Adrenal gland (tissue), 5 donors: Measurements from ENCODE around the gene TNFRSF6B.

ENCODE experiments used
- CTCF ChIP-seq, 6 experiments: fragments of 450-650 bp in 4 of 6; fragments of 200-600 bp in 2 of 6; sonication (generic) in 1 of 6; IDR thresholded peaks; 1 replicate in 5 of 6; 2 replicates in 1 of 6; pipeline versions ENCODE4 v1.5.1 to v1.8.0; 2016 to 2021; ENCODE audit warnings: antibody characterized with exemption in 6 of 6, mild to moderate bottlenecking in 2 of 6, moderate library complexity in 1 of 6
- POLR2A ChIP-seq, 2 donors: fragments of 450-650 bp; IDR thresholded peaks; one replicate each; pipeline ENCODE4 v1.6.1; 2017; ENCODE audit warnings: antibody characterized with exemption in 2 of 2, mild to moderate bottlenecking in 2 of 2, moderate library complexity in 1 of 2
- donor health status: DM: no; HTN: no; CAD: no.

- TF ChIP-seq CTCF (IDR thresholded peaks at IDR 0.05) (no peak), POLR2A (IDR thresholded peaks at IDR 0.05) (no peak)
Observed at GRCh38 chr20:63651942-63652191, 44.6 kb upstream of the TNFRSF6B start.
